Keratinocyte (primary cell): ENCODE measurements around the gene SLC29A2.

Experiments used
- CTCF ChIP-seq, 3 experiments: IDR thresholded peaks in 1 of 3; conservative IDR thresholded peaks in 1 of 3; optimal IDR thresholded peaks in 1 of 3; 2 replicates in 2 of 3; 3 replicates in 1 of 3; pipeline versions ENCODE3 to v1.5.1; 2011; ENCODE audit warnings: low read length in 3 of 3, mild to moderate bottlenecking in 3 of 3, moderate library complexity in 2 of 3, control low read depth in 1 of 3, inconsistent platforms in 1 of 3; ENCODE audit not compliant: insufficient read depth in 2 of 3; ENCODE audit errors: extremely low read depth in 1 of 3
- EZH2 ChIP-seq: IDR thresholded peaks from one replicate; pipeline ENCODE4 v1.6.1; 2012; ENCODE audit warnings: inconsistent platforms, mild to moderate bottlenecking, low read length, moderate library complexity

GRCh38 chr11:66314561-66315497, 56.7 kb downstream of the SLC29A2 start:
- TF ChIP-seq EZH2 (no peak), CTCF (optimal IDR thresholded peaks at IDR 0.05 in 1 of 3, IDR thresholded peaks at IDR 0.05 in 1 of 3, conservative IDR thresholded peaks at IDR 0.05 in 1 of 3; ENCODE audit: extremely low read depth in 1 of 3, insufficient read depth in 2 of 3, low read length in 3 of 3) (no peak)
